DOHH2 (cell line): ENCODE results near the gene OXCT1.

Experiments used
- H3F3A ChIP-seq: fragments of 200-600 bp; sonication (generic), shearing (Covaris generic); 2 replicates; pipeline ENCODE4 v1.6.0; 2016; ENCODE audit warnings: antibody characterized with exemption, mild to moderate bottlenecking; ENCODE audit not compliant: control insufficient read depth, insufficient read depth
- H3K27ac ChIP-seq: fragments of 200-600 bp; sonication (generic); 2 replicates; pipeline ENCODE4 v1.5.1; 2014; ENCODE audit warnings: low read depth, mild to moderate bottlenecking, low read length, moderate library complexity
- H3K27me3 ChIP-seq: fragments of 200-600 bp; sonication (generic); 2 replicates; pipeline ENCODE4 v1.6.1; 2014; ENCODE audit warnings: mild to moderate bottlenecking, low read length, mixed read lengths; ENCODE audit not compliant: control insufficient read depth
- H3K36me3 ChIP-seq: fragments of 200-600 bp; sonication (generic); 2 replicates; pipeline ENCODE4 v1.6.1; 2014; ENCODE audit warnings: mild to moderate bottlenecking, low read length, moderate library complexity, mixed read lengths; ENCODE audit not compliant: control insufficient read depth
- H3K4me1 ChIP-seq: fragments of 200-600 bp; sonication (generic); 2 replicates; pipeline ENCODE4 v1.6.1; 2014; ENCODE audit warnings: mild to moderate bottlenecking, low read length, mixed read lengths; ENCODE audit not compliant: control insufficient read depth
- H3K4me2 ChIP-seq: fragments of 200-600 bp; sonication (generic); 2 replicates; pipeline ENCODE4 v1.6.0; 2014; ENCODE audit warnings: mild to moderate bottlenecking, low read length, moderate library complexity
- H3K4me3 ChIP-seq: fragments of 200-600 bp; sonication (generic); 2 replicates; pipeline ENCODE4 v1.5.1; 2014; ENCODE audit warnings: mild to moderate bottlenecking, low read length, mixed read lengths
- H3K79me2 ChIP-seq: fragments of 200-600 bp; sonication (generic); 2 replicates; pipeline ENCODE4 v1.6.1; 2014; ENCODE audit warnings: mild to moderate bottlenecking, low read length, mixed read lengths; ENCODE audit not compliant: control insufficient read depth
- H3K9me2 ChIP-seq: fragments of 200-600 bp; sonication (generic); replicated peaks from 2 replicates; pipeline ENCODE4 v1.6.1; 2014; ENCODE audit warnings: mild to moderate bottlenecking, low read length, mixed read lengths; ENCODE audit not compliant: control insufficient read depth
- H3K9me3 ChIP-seq: fragments of 200-600 bp; sonication (generic); 2 replicates; pipeline ENCODE4 v1.6.1; 2014; ENCODE audit warnings: antibody characterized with exemption, low read length, mixed read lengths; ENCODE audit not compliant: control insufficient read depth, insufficient read depth
- H4K20me1 ChIP-seq: fragments of 200-600 bp; sonication (generic); 2 replicates; pipeline ENCODE4 v1.6.0; 2014; ENCODE audit warnings: low read depth, mild to moderate bottlenecking, antibody characterized with exemption, low read length, moderate library complexity; ENCODE audit not compliant: control insufficient read depth, insufficient read depth
- EZH2phosphoT487 ChIP-seq: fragments of 200-600 bp; sonication (generic); IDR thresholded peaks from 2 replicates; pipeline ENCODE4 v1.6.1; 2017; ENCODE audit warnings: borderline replicate concordance, mild to moderate bottlenecking, antibody characterized with exemption, low read length, moderate library complexity, mixed read lengths
- TF ChIP-seq, protein P1 (sequence below): fragments of 200-600 bp; sonication (generic); IDR thresholded peaks from one replicate; pipeline ENCODE4 v1.5.1; 2014; ENCODE audit warnings: antibody characterized with exemption, mild to moderate bottlenecking, low read depth, low read length; ENCODE audit not compliant: poor library complexity, severe bottlenecking

Gene OXCT1

DNA sequence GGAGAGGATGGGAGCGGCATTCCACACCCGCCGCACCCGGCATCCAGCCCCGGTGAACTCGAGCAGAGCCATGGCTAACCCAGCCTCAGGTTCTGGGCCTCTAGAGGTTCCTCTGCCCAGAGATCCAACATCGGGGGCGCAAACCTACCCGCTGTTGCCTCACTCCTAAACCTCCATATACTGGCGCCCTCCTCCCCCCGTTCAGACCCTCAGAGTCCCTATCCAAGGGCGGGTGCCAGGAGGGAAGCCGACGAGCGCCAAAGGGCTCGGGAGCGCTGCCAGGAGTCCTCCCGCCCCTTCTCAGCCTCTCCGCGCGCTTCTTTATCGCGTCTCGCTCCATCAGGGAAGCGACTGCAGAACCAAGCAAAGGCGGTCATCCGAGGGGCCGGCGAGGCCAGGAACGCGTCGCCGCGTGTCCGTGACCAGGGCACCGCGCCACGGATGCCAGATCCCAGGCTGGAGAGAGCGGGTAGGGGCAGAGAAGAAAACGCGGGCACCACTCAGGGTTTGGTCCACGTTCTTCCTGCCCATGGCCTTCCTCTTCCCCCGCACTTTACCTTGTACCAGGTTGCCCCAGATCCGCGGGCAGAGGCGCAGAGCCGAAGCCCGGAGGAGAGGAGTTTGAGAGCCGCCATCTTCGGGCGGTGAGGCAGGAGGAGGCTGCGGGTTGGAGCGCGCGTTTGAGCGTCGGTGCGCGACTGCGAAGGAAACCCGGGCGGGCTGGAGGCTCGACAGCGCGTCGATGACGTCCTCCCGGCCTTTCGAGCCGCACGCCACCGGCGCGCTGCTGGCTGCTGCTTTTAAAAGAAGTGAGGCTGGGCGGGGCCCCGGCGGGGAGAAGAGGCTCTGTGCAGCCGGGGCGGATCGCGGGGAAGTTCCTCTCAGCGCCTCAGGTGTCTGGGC is at the start of gene OXCT1:
OXCT1 (minus strand) TSS at position 702 of the 903 bp plus-strand sequence; CDS start at position 635, 67 bp downstream.
- no peaks in the 10 kb centered on the region for H3K9me3 ChIP-seq
- no peaks in the 10 kb centered on the region for H3K27me3 ChIP-seq
- no peak for TF ChIP-seq EZH2phosphoT487
- TF ChIP-seq, protein P1, sequence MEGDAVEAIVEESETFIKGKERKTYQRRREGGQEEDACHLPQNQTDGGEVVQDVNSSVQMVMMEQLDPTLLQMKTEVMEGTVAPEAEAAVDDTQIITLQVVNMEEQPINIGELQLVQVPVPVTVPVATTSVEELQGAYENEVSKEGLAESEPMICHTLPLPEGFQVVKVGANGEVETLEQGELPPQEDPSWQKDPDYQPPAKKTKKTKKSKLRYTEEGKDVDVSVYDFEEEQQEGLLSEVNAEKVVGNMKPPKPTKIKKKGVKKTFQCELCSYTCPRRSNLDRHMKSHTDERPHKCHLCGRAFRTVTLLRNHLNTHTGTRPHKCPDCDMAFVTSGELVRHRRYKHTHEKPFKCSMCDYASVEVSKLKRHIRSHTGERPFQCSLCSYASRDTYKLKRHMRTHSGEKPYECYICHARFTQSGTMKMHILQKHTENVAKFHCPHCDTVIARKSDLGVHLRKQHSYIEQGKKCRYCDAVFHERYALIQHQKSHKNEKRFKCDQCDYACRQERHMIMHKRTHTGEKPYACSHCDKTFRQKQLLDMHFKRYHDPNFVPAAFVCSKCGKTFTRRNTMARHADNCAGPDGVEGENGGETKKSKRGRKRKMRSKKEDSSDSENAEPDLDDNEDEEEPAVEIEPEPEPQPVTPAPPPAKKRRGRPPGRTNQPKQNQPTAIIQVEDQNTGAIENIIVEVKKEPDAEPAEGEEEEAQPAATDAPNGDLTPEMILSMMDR, result no peak
- H3K9me2 ChIP-seq, result no peaks in the 10 kb centered on the region
- peak within 1 kb of the TSS; percentile 93 for H3K4me3 ChIP-seq
- H3K27ac ChIP-seq, result peak within 1 kb of the TSS; percentile 43
- H3K4me1 ChIP-seq, result peaks cover 27% of the 10 kb centered on the region
- H3F3A ChIP-seq, result 0 out of 2 replicates have a peak, but pooled peaks cover 3% of the 10 kb centered on the region
- H3K4me2 ChIP-seq, result peak within 1 kb of the TSS; percentile 75
- H3K36me3 ChIP-seq, result peaks cover 33% of the 10 kb centered on the region
- no peaks in the 10 kb centered on the region for H4K20me1 ChIP-seq
- H3K79me2 ChIP-seq, result peaks cover 52% of the 10 kb centered on the region

DNA sequence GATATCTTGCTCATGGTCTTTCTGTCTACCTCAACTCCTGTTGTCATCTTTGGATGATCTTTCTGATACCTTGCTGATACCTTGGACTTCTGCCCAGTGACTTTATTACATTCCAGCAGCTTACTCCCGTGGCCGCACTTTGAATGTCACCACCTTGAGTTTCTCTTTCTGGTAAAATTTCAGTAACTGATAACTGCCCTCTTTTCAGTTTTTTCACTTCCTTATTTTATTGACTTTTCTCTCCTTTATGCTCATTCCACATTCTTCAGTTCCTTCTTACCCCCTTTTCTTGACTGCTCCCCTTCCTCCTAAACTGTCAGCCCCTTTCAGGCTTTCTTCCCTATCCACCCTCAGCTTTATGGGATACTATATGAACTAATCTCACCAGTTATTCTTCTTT is 47.9 kb upstream of the OXCT1 start:
- Histone ChIP-seq H3K79me2 (no peaks in the 10 kb centered on the region), H3K4me2 (no peak overlapping the region), H3K9me3 (no peaks in the 10 kb centered on the region), H3K27ac (no peak overlapping the region), H3K4me1 (peaks cover 26% of the 10 kb centered on the region), H3K4me3 (no peak overlapping the region), H4K20me1 (no peaks in the 10 kb centered on the region), H3K36me3 (peaks cover 78% of the 10 kb centered on the region), H3K27me3 (no peaks in the 10 kb centered on the region), H3K9me2 (no peaks in the 10 kb centered on the region), H3F3A (peaks cover 5% of the 10 kb centered on the region; the same call in 1 of the 2 replicates)
- TF ChIP-seq, protein P1, result no peak
- no peak for TF ChIP-seq EZH2phosphoT487

DNA sequence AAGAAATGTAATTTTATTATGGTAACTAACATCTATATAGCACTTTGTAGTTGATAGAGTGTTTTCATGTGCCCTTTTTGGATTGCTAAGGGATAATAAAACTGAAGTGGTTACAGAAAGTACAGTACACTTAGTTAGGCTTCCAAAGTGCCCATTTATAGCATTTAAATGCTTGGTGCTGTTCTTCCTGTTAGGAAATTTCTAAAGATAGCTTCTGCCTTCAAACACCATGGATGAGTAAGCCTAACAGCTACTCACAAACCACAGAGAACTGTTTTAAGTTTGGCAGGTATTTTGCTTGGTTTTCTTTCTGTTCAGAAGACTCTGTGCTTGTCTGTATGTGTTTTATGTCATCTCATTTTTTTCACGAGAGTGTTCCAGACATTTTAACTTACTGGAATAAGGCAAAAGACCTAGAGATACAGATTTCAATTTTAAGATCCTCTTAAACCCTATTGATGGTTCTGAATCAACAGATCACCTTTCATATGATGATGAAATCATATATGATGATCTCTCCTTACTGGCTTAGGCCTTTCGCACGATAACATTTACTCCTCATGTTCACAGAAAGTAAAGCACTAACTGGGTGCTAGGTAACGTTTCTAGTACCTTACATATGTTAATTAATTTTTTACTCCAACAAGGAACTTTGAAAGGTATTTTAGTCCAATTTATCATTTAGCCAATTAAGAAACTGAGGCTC is 38.3 kb upstream of the OXCT1 start:
- Histone ChIP-seq H3K9me2 (no peaks in the 10 kb centered on the region), H3K4me3 (no peak overlapping the region), H3F3A (no peaks in the 10 kb centered on the region), H3K4me2 (no peak overlapping the region), H3K79me2 (peaks cover 34% of the 10 kb centered on the region), H3K36me3 (peaks cover 80% of the 10 kb centered on the region), H4K20me1 (no peaks in the 10 kb centered on the region), H3K9me3 (no peaks in the 10 kb centered on the region), H3K27ac (no peak overlapping the region), H3K27me3 (no peaks in the 10 kb centered on the region), H3K4me1 (peaks cover 21% of the 10 kb centered on the region)
- TF ChIP-seq, protein P1, result no peak
- TF ChIP-seq EZH2phosphoT487, result no peak
